ENCODE data around the gene CUTC. TPM values are rescaled to one million over a fixed set of nuclear protein-coding genes. Genes with fewer than 3 reads are reported as not detected.
A peak's percentile ranks its signal among the peaks of the same experiment; 100 is the strongest.

Gene CUTC
- total and polyA plus RNA-seq, 2 experiments from 2014 or later, result 21.6 to 29.4 TPM

- DNase-seq (ENCODE audit: low spot score), result no peak
- no peak overlapping the region for H3K4me2 ChIP-seq
- no peaks in the 10 kb centered on the region for H3K9me3 ChIP-seq (ENCODE audit: low read depth)
- H4K20me1 ChIP-seq (ENCODE audit: insufficient read depth, poor library complexity, severe bottlenecking), result no peaks in the 10 kb centered on the region
- no peaks in the 10 kb centered on the region for H3K27me3 ChIP-seq
- H3K4me1 ChIP-seq (ENCODE audit: insufficient read depth), result peaks cover 13% of the 10 kb centered on the region
- H3K9me2 ChIP-seq (replicated peaks; ENCODE audit: insufficient read depth), result no peaks in the 10 kb centered on the region
- H3K4me3 ChIP-seq, result no peak overlapping the region
- H3K27ac ChIP-seq, result no peak overlapping the region
- no peak for TF ChIP-seq EZH2phosphoT487 (IDR thresholded peaks at IDR 0.05; ENCODE audit: low read depth, severe bottlenecking, unreplicated experiment)
- TF ChIP-seq CTCF (IDR thresholded peaks at IDR 0.05; ENCODE audit: poor library complexity), result no peak
- no peak for TF ChIP-seq EZH2 (IDR thresholded peaks at IDR 0.05; ENCODE audit: borderline replicate concordance)
- H3K36me3 ChIP-seq (replicated peaks; ENCODE audit: insufficient read depth, low read depth), result no peaks in the 10 kb centered on the region
- 73% methylated on average over 5 of the region's 5 CpGs for WGBS (ENCODE audit: low lambda C conversion rate, missing lambda C conversion rate)
- no peaks in the 10 kb centered on the region for H3K79me2 ChIP-seq
- H2AFZ ChIP-seq, result no peak overlapping the region
These were observed 35.9 kb downstream of the CUTC start for GRCh38 chr10:99767901-99768300.

GRCh38 chr10:99768556-99768955 lies 36.5 kb downstream of the CUTC start:
- Histone ChIP-seq H3K4me3 (no peak overlapping the region), H3K4me1 (ENCODE audit: insufficient read depth) (peaks cover 13% of the 10 kb centered on the region), H3K27ac (no peak overlapping the region), H3K9me3 (ENCODE audit: low read depth) (no peaks in the 10 kb centered on the region), H3K9me2 (replicated peaks; ENCODE audit: insufficient read depth) (no peaks in the 10 kb centered on the region), H3K36me3 (replicated peaks; ENCODE audit: insufficient read depth, low read depth) (no peaks in the 10 kb centered on the region), H3K27me3 (no peaks in the 10 kb centered on the region), H2AFZ (no peak overlapping the region), H3K79me2 (no peaks in the 10 kb centered on the region), H3K4me2 (no peak overlapping the region), H4K20me1 (ENCODE audit: insufficient read depth, poor library complexity, severe bottlenecking) (no peaks in the 10 kb centered on the region)
- 91% methylated on average over 2 of the region's 2 CpGs for WGBS (ENCODE audit: low lambda C conversion rate, missing lambda C conversion rate)
- TF ChIP-seq EZH2phosphoT487 (IDR thresholded peaks at IDR 0.05; ENCODE audit: low read depth, severe bottlenecking, unreplicated experiment), result no peak
- no peak for TF ChIP-seq CTCF (IDR thresholded peaks at IDR 0.05; ENCODE audit: poor library complexity)
- no peak for TF ChIP-seq EZH2 (IDR thresholded peaks at IDR 0.05; ENCODE audit: borderline replicate concordance)
- DNase-seq (ENCODE audit: low spot score), result no peak

- Histone ChIP-seq H3K27ac (peak overlapping the region; percentile 49), H3K4me1 (ENCODE audit: insufficient read depth) (peaks cover 13% of the 10 kb centered on the region), H2AFZ (no peak overlapping the region), H4K20me1 (ENCODE audit: insufficient read depth, poor library complexity, severe bottlenecking) (no peaks in the 10 kb centered on the region), H3K4me3 (no peak overlapping the region), H3K9me2 (replicated peaks; ENCODE audit: insufficient read depth) (no peaks in the 10 kb centered on the region), H3K9me3 (ENCODE audit: low read depth) (no peaks in the 10 kb centered on the region), H3K4me2 (no peak overlapping the region), H3K36me3 (replicated peaks; ENCODE audit: insufficient read depth, low read depth) (no peaks in the 10 kb centered on the region), H3K79me2 (no peaks in the 10 kb centered on the region), H3K27me3 (no peaks in the 10 kb centered on the region)
- TF ChIP-seq CTCF (IDR thresholded peaks at IDR 0.05; ENCODE audit: poor library complexity), result no peak
- no peak for TF ChIP-seq EZH2 (IDR thresholded peaks at IDR 0.05; ENCODE audit: borderline replicate concordance)
- TF ChIP-seq EZH2phosphoT487 (IDR thresholded peaks at IDR 0.05; ENCODE audit: low read depth, severe bottlenecking, unreplicated experiment), result no peak
- no peak for DNase-seq (ENCODE audit: low spot score)
- 93% methylated on average over 5 of the region's 5 CpGs for whole genome bisulfite sequencing (ENCODE audit: low lambda C conversion rate, missing lambda C conversion rate)
These were observed 37.7 kb downstream of the CUTC start for GRCh38 chr10:99769706-99770105.
